Stimulated activated naive CD4-positive, alpha-beta T cell (primary cell): ENCODE data around the gene DUOX2.
"Not testable (repeated sequence)": the region's sequence is repeated elsewhere in the genome, so short reads cannot be mapped to it uniquely, and the experiment has no call there.

ENCODE experiments used
- DNase-seq, 6 experiments: peaks; one replicate each; lab custom pipeline; 2025; lab: John Stamatoyannopoulos, UW

The DUOX2 gene

GRCh38 chr15:45073602-45074001 is 40.4 kb downstream of the DUOX2 start:
- DNase-seq = not testable (repeated sequence)

- DNase-seq = not testable (repeated sequence)
These were observed 44.0 kb downstream of the DUOX2 start for GRCh38 chr15:45069942-45070360.

DNA sequence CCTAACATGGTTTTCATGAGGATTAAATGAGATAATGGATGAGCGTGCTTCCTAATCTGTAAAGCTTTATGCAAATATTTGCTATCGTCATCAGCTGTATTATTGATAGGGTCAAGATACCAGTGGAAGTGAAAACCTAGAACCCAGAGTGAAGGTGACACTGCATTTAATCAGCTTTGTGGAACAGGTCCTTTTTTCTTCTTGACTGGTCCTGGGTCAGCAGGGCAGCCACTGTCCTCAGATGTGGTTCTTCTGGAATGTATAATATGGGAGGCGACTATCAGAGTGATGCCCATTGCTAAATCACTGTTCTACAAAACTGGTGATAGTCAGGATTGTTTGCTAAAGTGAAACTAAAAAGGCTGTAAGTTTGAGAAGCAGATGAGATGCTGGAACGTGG is 49.6 kb downstream of the DUOX2 start:
- no peak for DNase-seq

GRCh38 chr15:45062301-45062700 is 51.7 kb downstream of the DUOX2 start:
- DNase-seq = peak in 1 of 6 experiments; percentile 1

DNA sequence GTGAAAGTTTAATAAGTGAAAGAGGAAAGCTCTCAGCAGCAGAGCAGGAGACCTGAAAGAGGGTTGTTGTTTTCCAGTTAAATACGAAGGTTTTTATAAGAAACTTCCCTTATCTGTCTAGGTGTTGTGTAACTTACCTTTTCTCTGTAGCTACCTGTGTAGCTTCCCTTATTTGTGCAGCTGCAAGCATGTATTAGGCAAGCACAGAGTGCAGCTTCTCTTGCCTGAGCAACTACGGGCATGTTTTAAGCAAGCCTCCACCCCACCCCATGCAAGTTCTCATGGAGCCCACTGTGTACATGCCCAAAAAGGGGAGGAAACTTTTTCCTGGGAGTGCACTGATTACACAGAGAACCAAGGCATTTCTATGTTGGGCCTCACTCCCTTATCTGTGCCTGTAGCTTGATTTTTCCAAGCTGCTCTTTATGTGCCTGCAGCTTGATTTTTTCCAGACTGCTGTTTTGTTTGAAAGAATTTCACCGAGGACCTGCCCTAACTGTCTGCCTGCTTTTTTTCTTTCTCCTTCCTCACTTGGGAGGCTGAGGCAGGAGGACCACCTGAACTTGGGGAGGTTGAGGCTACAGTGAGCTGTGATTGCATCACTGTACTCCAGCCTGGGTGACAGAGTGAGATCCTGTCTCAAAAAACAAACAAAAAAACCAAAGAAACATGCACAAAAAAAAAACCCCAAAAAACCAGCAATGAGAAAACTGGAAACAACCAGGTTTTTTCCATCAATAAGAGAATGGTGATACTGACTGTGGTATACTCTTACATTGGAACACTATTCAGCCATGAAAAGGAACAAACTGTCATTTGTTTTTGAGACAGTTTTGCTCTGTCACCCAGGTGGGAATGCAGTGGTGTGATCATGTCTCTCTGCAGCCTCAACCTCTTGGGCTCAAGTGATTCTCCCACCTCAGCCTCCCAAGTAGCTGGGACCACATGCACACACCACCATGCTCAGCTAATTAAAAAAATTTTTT is 55.0 kb downstream of the DUOX2 start:
- not testable (repeated sequence) for DNase-seq

GRCh38 chr15:45052676-45053075 is 61.3 kb downstream of the DUOX2 start:
- not testable (repeated sequence) for DNase-seq

GRCh38 chr15:45050587-45050986 is 63.4 kb downstream of the DUOX2 start:
- no peak for DNase-seq

DNA sequence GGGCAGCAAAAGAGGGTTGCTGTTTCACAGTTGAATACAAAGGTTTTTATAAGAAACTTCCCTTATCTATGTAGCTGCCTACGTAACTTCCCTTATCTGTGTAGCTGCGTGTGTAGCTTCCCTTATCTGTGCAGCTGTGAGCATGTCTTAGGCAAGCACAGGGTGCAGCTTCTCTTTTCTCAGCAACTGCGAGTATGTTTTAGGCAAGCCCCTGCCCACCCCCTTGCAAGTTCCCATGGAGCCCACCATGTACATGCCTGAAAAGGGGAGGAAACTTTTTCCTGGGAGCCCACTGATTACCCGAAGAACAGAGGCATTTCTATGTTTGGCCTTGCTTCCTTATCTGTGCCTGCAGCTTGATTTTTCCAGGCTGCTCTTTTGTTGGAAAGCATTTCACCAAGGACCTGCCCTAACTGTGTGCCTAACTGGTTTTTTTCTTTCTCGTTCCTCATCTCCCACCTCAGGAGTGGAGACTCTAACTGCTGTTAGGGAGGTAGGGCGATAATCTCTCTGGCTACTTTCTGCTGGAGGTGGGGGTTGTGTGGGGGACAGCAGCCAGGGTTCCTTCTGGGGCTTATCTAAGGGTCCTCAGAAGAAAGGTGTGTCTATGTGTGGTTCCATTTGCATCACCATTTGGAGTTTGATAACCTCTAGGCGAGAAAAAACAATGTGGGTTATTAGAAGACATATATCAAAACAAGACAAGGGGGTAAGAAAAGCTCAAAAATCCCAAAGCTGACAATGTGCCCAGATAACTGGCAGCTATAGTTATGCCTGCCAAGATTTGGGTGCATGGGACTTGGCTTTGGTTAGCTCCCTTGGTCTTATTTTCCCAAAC is 65.0 kb downstream of the DUOX2 start:
- no peak for DNase-seq

DNA sequence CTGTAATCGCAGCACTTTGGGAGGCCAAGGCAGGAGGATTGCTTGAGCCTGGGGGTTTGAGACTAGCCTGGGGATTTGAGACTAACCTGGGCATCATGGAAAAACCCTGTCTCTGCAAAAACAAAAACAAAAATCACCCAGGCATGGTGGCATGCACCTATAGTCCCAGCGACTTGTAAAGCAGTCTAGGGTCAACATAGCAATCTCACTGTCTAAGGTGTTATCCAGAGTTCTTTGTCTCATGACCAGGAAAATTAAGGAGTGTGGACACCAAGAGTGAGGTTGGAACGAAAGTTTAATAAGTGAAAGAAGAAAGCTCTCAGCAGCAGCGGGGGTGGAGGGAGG is 65.6 kb downstream of the DUOX2 start:
- DNase-seq = not testable (repeated sequence)

DNA sequence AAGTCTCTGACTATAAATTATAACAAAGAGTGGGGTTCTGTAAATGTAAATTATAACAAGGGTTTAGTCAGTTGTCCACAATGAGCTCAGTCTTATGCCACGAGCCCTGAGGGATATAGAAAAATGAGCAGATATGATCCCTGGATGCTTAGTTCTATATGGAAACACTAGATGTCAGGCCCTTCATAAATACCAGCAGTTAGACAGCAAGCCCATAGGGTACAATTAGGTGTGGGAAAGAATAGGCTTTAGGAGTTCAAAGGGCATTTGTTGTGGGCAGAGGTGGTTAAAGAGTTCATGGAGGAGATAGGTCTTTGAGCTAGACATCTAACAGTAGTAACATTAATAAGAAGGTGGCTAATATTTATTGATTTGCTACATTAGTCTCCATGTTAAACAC is 69.7 kb downstream of the DUOX2 start:
- not testable (repeated sequence) for DNase-seq

GRCh38 chr15:45042859-45043258 is 71.1 kb downstream of the DUOX2 start:
- not testable (repeated sequence) for DNase-seq
